Measurements from ENCODE around the gene DCAF12L2. TPM values are rescaled to one million over a fixed set of nuclear protein-coding genes. Genes with fewer than 3 reads are reported as not detected.

Gene DCAF12L2
- total RNA-seq, 1 experiment from 2014 or later = 0.52 TPM

DNA sequence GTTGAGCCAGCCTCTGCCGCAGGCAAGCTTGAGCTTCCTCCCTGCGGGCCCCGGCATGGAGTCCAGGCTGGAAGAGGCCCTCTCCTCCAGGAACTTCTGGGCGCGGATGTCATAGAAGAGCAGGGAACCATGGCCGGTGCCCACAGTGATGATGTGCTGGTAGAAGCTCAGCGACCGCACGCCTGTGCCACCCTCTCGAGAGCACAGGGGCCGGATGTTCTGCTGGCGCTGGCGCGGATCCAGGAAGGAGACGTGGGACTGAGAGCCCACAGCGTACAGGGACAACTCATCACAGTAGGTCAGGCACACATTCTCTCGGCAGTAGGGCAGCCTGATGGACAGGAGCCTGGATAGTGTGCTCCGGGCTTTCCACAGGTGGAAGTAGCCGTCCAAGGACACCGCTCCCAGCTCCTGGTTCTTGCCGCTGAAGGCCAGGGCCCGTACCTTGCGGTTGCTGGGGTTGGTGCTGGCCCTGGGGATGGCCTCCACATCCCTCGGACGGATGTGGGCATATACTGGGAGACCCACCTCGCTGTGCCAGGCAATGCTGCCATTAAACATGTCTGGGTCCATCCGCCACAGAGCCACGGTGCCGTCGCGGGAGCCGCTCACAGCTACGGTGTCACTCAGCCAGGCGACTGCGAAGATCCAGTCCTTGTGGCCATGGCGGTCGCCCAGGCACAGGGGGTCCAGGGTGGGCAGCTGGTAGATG, 1.2 kb downstream of the DCAF12L2 start (continued):
- TF ChIP-seq, protein P1, sequence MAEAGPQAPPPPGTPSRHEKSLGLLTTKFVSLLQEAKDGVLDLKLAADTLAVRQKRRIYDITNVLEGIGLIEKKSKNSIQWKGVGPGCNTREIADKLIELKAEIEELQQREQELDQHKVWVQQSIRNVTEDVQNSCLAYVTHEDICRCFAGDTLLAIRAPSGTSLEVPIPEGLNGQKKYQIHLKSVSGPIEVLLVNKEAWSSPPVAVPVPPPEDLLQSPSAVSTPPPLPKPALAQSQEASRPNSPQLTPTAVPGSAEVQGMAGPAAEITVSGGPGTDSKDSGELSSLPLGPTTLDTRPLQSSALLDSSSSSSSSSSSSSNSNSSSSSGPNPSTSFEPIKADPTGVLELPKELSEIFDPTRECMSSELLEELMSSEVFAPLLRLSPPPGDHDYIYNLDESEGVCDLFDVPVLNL (CRISPR knock-in tag; IDR thresholded peaks at IDR 0.05; ENCODE audit: borderline replicate concordance, low read depth) = no peak
- TF ChIP-seq ZSCAN18 (CRISPR knock-in tag; IDR thresholded peaks at IDR 0.05) (no peak), ZNF425 (CRISPR knock-in tag; conservative IDR thresholded peaks at IDR 0.05) (no peak), CREM (CRISPR knock-in tag; IDR thresholded peaks at IDR 0.05) (no peak), CTCF (IDR thresholded peaks at IDR 0.05) (no peak), TCF7 (CRISPR knock-in tag; IDR thresholded peaks at IDR 0.05; ENCODE audit: low read depth) (no peak), FOXK1 (CRISPR knock-in tag; IDR thresholded peaks at IDR 0.05) (no peak)
- TF ChIP-seq, protein P2, sequence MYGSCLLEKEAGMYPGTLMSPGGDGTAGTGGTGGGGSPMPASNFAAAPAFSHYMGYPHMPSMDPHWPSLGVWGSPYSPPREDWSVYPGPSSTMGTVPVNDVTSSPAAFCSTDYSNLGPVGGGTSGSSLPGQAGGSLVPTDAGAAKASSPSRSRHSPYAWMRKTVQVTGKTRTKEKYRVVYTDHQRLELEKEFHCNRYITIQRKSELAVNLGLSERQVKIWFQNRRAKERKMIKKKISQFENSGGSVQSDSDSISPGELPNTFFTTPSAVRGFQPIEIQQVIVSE (CRISPR knock-in tag; IDR thresholded peaks at IDR 0.05; ENCODE audit: borderline replicate concordance) = no peak

DNA sequence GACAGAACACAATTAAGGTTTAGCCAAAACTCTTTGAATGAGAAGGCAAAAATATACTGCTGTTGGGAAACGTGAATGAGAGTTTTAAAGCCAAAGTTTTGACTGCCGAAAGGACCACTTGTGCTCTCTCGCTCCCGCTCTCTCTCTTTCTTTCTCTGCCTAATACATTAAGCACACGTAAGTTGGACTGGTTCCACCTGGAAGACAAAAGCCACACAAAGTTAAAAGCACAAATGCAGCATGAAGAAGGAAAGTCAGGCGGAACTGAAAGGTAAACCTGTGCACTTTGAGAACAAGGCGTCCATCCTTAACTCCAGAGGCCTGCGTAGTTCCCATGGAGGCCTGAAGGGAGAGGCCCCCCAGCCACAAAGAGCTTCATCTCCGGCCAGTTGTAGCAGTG, 1.9 kb downstream of the DCAF12L2 start:
- ChIA-PET POLR2A (no interaction called here), CTCF (no interaction called here)
- DNase-seq (ENCODE audit: low spot score) = no peak
- no peaks in the 10 kb centered on the region for H3K36me3 Mint-ChIP-seq
- H3K27me3 Mint-ChIP-seq (ENCODE audit: low read depth) = peaks cover 32% of the 10 kb centered on the region
- no peak for ATAC-seq
- no peaks in the 10 kb centered on the region for H3K4me1 Mint-ChIP-seq
- H3K4me3 Mint-ChIP-seq = no peak overlapping the region
- H3K9me3 Mint-ChIP-seq = no peaks in the 10 kb centered on the region
- no peak overlapping the region for H3K27ac Mint-ChIP-seq
- TF ChIP-seq, protein P3, sequence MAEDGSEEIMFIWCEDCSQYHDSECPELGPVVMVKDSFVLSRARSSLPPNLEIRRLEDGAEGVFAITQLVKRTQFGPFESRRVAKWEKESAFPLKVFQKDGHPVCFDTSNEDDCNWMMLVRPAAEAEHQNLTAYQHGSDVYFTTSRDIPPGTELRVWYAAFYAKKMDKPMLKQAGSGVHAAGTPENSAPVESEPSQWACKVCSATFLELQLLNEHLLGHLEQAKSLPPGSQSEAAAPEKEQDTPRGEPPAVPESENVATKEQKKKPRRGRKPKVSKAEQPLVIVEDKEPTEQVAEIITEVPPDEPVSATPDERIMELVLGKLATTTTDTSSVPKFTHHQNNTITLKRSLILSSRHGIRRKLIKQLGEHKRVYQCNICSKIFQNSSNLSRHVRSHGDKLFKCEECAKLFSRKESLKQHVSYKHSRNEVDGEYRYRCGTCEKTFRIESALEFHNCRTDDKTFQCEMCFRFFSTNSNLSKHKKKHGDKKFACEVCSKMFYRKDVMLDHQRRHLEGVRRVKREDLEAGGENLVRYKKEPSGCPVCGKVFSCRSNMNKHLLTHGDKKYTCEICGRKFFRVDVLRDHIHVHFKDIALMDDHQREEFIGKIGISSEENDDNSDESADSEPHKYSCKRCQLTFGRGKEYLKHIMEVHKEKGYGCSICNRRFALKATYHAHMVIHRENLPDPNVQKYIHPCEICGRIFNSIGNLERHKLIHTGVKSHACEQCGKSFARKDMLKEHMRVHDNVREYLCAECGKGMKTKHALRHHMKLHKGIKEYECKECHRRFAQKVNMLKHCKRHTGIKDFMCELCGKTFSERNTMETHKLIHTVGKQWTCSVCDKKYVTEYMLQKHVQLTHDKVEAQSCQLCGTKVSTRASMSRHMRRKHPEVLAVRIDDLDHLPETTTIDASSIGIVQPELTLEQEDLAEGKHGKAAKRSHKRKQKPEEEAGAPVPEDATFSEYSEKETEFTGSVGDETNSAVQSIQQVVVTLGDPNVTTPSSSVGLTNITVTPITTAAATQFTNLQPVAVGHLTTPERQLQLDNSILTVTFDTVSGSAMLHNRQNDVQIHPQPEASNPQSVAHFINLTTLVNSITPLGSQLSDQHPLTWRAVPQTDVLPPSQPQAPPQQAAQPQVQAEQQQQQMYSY (CRISPR knock-in tag; IDR thresholded peaks at IDR 0.05) = no peak
- no peak for TF ChIP-seq RORB (CRISPR knock-in tag; IDR thresholded peaks at IDR 0.05)
- no peak for TF ChIP-seq ZNF416 (CRISPR knock-in tag; IDR thresholded peaks at IDR 0.05)
- TF ChIP-seq OVOL2 (CRISPR knock-in tag; IDR thresholded peaks at IDR 0.05; ENCODE audit: borderline replicate concordance) = no peak
- no peak for TF ChIP-seq ELF4 (CRISPR knock-in tag; IDR thresholded peaks at IDR 0.05; ENCODE audit: low read depth)
- no peak for TF ChIP-seq USF2 (CRISPR knock-in tag; IDR thresholded peaks at IDR 0.05)
- no peak for TF ChIP-seq GABPB1 (CRISPR knock-in tag; IDR thresholded peaks at IDR 0.05)
- TF ChIP-seq, protein P4, sequence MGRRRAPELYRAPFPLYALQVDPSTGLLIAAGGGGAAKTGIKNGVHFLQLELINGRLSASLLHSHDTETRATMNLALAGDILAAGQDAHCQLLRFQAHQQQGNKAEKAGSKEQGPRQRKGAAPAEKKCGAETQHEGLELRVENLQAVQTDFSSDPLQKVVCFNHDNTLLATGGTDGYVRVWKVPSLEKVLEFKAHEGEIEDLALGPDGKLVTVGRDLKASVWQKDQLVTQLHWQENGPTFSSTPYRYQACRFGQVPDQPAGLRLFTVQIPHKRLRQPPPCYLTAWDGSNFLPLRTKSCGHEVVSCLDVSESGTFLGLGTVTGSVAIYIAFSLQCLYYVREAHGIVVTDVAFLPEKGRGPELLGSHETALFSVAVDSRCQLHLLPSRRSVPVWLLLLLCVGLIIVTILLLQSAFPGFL (CRISPR knock-in tag; IDR thresholded peaks at IDR 0.05; ENCODE audit: borderline replicate concordance) = no peak
- TF ChIP-seq CBFB (CRISPR knock-in tag; IDR thresholded peaks at IDR 0.05; ENCODE audit: low read depth) = no peak
- no peak for TF ChIP-seq AFF4 (CRISPR knock-in tag; IDR thresholded peaks at IDR 0.05; ENCODE audit: borderline replicate concordance)

Measured in WTC11 (cell line).